A549 (cell line): ENCODE data around the gene EIF4A2. TPM values are rescaled to one million over a fixed set of nuclear protein-coding genes. Genes with fewer than 3 reads are reported as not detected.
A peak's percentile ranks its signal among the peaks of the same experiment; 100 is the strongest.

Source experiments
- ATAC-seq, 2 experiments: fragments of 200-7000 bp in 1 of 2; fragments of >200 bp in 1 of 2; cut with Nextera tagmentation in 1 of 2; cut with Tn5 transposase in 1 of 2; 3 replicates each; pipeline versions ENCODE4 v1.8.0 to v1.9.1; 2018 to 2020; ENCODE audit warnings: mild to moderate bottlenecking in 1 of 2, moderate library complexity in 1 of 2
- CTCF ChIA-PET: fragments of 300-600 bp; sonication (Branson Sonifier 250); formaldehyde crosslinking; extraction: SDS; loops from one replicate; lab custom pipeline; 2021; ENCODE audit warnings: antibody characterized with exemption, inconsistent platforms; lab: Yijun Ruan, JAX
- POLR2A ChIA-PET: fragments of 350-600 bp; formaldehyde crosslinking; extraction: SDS; loops from one replicate; lab custom pipeline; 2021; ENCODE audit warnings: antibody characterized with exemption, inconsistent platforms; lab: Yijun Ruan, JAX
- DNase-seq, 2 experiments: peaks; one replicate each; pipeline versions ENCODE4 v3.0.0 to v3.0.0-alpha.2; 2011 to 2016; ENCODE audit warnings: low read depth in 1 of 2, low spot score in 1 of 2
- FAIRE-seq: peaks from 2 replicates; lab custom pipeline; 2011; peaks lifted over from hg19 to GRCh38; lab: Jason Lieb, UNC
- H3K27ac ChIP-seq, 2 experiments: fragments of >200 bp; sonication (Bioruptor Twin); formaldehyde crosslinking; 3 replicates each; pipeline ENCODE4 v1.5.1; 2016 to 2017
- H3K4me1 ChIP-seq: fragments of >200 bp; sonication (Bioruptor Twin); formaldehyde crosslinking; 3 replicates; pipeline ENCODE4 v1.6.1; 2016
- H3K4me2 ChIP-seq: fragments of >200 bp; sonication (Bioruptor Twin); formaldehyde crosslinking; 3 replicates; pipeline ENCODE4 v1.6.1; 2016
- H3K4me3 ChIP-seq: fragments of >200 bp; sonication (Bioruptor Twin); formaldehyde crosslinking; 3 replicates; pipeline ENCODE4 v1.5.1; 2016
- H3K9me3 ChIP-seq: fragments of >200 bp; sonication (Bioruptor Twin); formaldehyde crosslinking; 3 replicates; pipeline ENCODE4 v1.6.1; 2016
- CHD2 ChIP-seq: fragments of 150-350 bp; IDR thresholded peaks from 2 replicates; pipeline ENCODE4 v1.6.1; 2014; ENCODE audit warnings: low read length; ENCODE audit not compliant: partially characterized antibody
- CHD4 ChIP-seq: fragments of 200-600 bp; sonication (generic); IDR thresholded peaks from 2 replicates; pipeline ENCODE4 v1.6.1; 2016; ENCODE audit warnings: antibody characterized with exemption, mild to moderate bottlenecking, borderline replicate concordance
- EP300 ChIP-seq, 2 experiments: fragments of >200 bp; sonication (Bioruptor Twin); formaldehyde crosslinking; IDR thresholded peaks; 2 replicates in 1 of 2; 3 replicates in 1 of 2; pipeline ENCODE4 v1.6.1; 2016 to 2017
- FOSB ChIP-seq: fragments of 250-450 bp; sonication (Bioruptor Pico); IDR thresholded peaks from 2 replicates; pipeline ENCODE4 v1.5.0; 2020; ENCODE audit warnings: mild to moderate bottlenecking, moderate library complexity
- FOXS1 ChIP-seq: fragments of 250-450 bp; sonication (Bioruptor Pico); IDR thresholded peaks from 2 replicates; pipeline ENCODE4 v1.5.0; 2020; ENCODE audit warnings: mild to moderate bottlenecking, moderate library complexity
- GATA3 ChIP-seq: IDR thresholded peaks from 2 replicates; pipeline ENCODE4 v1.6.1; 2012; ENCODE audit warnings: borderline replicate concordance
- HDAC2 ChIP-seq: fragments of 200-600 bp; sonication (generic); IDR thresholded peaks from 2 replicates; pipeline ENCODE4 v1.6.1; 2016
- HES2 ChIP-seq: fragments of >200 bp; sonication (Bioruptor Twin); formaldehyde crosslinking; IDR thresholded peaks from 2 replicates; pipeline ENCODE4 v1.6.1; 2016
- HEYL ChIP-seq: fragments of 250-450 bp; sonication (Bioruptor Pico); IDR thresholded peaks from 2 replicates; pipeline ENCODE4 v1.8.0; 2021; ENCODE audit warnings: mild to moderate bottlenecking, moderate library complexity
- HMGXB4 ChIP-seq: fragments of 250-450 bp; sonication (Bioruptor Pico); IDR thresholded peaks from 2 replicates; pipeline ENCODE4 v1.5.0; 2021; ENCODE audit warnings: mild to moderate bottlenecking, moderate library complexity, borderline replicate concordance
- JUNB ChIP-seq: fragments of >200 bp; sonication (Bioruptor Twin); formaldehyde crosslinking; IDR thresholded peaks from 2 replicates; pipeline ENCODE4 v1.6.1; 2016
- KDM1A ChIP-seq: fragments of 200-600 bp; sonication (generic); IDR thresholded peaks from 2 replicates; pipeline ENCODE4 v1.6.1; 2016; ENCODE audit warnings: low read depth, mild to moderate bottlenecking
- MYC ChIP-seq: IDR thresholded peaks from 2 replicates; pipeline ENCODE4 v1.6.1; 2012; ENCODE audit warnings: mild to moderate bottlenecking, inconsistent platforms, low read length, improper control_type of control experiment, borderline replicate concordance
- NFE2L2 ChIP-seq: fragments of 150-350 bp; conservative IDR thresholded peaks from 2 replicates; pipeline ENCODE4 v1.6.1; 2014; ENCODE audit warnings: low read length
- PBX3 ChIP-seq: IDR thresholded peaks from 2 replicates; pipeline ENCODE4 v1.6.1; 2012
- REST ChIP-seq: fragments of 200-600 bp; sonication (generic); IDR thresholded peaks from 2 replicates; pipeline ENCODE4 v1.6.1; 2016; ENCODE audit warnings: antibody characterized with exemption, mild to moderate bottlenecking, moderate library complexity
- SMC3 ChIP-seq: fragments of >200 bp; sonication (Bioruptor Twin); formaldehyde crosslinking; IDR thresholded peaks from 3 replicates; pipeline ENCODE4 v1.6.1; 2018; ENCODE audit warnings: inconsistent platforms
- SREBF2 ChIP-seq: fragments of 450-650 bp; IDR thresholded peaks from 2 replicates; pipeline ENCODE4 v1.6.1; 2014; ENCODE audit warnings: mild to moderate bottlenecking, moderate library complexity
- ZFP36 ChIP-seq: fragments of 450-650 bp; IDR thresholded peaks from 2 replicates; pipeline ENCODE4 v1.6.1; 2014; ENCODE audit warnings: borderline replicate concordance; ENCODE audit not compliant: partially characterized antibody
- ZNF302 ChIP-seq: fragments of 250-450 bp; sonication (Bioruptor Pico); IDR thresholded peaks from 2 replicates; pipeline ENCODE4 v1.9.0; 2021; ENCODE audit warnings: inconsistent platforms, mild to moderate bottlenecking, moderate library complexity
- WGBS: methylation state at CpG from one replicate; pipeline ENCODE4 v1.1.6; 2017; ENCODE audit errors: missing lambda C conversion rate; 5-methylcytosine and 5-hydroxymethylcytosine counted together
- polyA plus RNA-seq, 4 experiments: library from polyadenylated mRNA; depleted of rRNA in 3 of 4; stranded (reverse); fragments of >200 nt; fragmentation: RNase III in 1 of 4; extraction: RNeasy Plus Mini Kit Qiagen cat#74134 plus additional on column Dnase treatment in 1 of 4; gene quantifications; 2 replicates in 3 of 4; 3 replicates in 1 of 4; pipeline ENCODE4 v1.2.3, GENCODE V29; 2011 to 2017
- TF ChIP-seq, protein P1 (sequence below): IDR thresholded peaks from 2 replicates; pipeline ENCODE4 v1.6.1; 2012

The EIF4A2 gene
- polyA plus RNA-seq, 2 of the 4 experiments (the other 2 are of a cell fraction), result 172 to 493 TPM

DNA sequence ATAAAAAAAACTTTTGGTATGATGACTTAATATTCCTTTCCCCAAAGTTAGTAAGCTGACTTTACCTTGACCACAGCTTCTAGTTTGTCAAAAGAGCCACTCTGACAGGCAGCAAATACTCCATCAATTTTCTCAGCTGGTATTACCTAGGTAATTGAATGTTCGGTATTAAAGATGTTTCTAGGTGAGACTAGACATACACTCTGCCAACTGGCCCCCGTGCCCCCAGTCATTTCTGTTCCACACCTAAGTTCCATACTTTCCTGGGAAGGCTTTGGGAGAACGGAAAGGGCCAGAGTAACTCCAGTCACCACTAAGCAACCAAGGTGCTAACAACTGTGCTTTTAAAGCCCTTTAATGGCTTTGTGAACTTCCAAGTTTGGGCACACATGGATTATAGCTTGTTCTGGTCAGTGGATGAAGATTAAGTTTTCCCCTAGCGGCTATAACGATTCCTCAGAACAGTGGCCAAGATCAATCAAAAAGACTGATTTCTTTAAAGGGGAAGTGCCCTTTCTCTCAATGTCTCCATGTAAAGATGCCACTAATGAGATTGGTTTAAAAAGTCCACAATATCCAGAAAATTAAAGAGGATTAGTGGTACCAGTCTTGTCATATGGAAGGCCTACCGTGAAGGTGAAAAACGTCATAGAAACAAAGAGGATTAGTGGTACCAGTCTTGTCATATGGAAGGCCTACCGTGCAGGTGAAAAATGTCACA, 7.0 kb downstream of the EIF4A2 start (continued):
- TF ChIP-seq FOXS1 (CRISPR knock-in tag), result no peak
- no peak for TF ChIP-seq HDAC2
- TF ChIP-seq PBX3, result peak; percentile 64; the same call in 1 of the 2 replicates
- TF ChIP-seq, protein P1, sequence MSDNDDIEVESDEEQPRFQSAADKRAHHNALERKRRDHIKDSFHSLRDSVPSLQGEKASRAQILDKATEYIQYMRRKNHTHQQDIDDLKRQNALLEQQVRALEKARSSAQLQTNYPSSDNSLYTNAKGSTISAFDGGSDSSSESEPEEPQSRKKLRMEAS, result 0 out of 2 replicates have a peak, but pooled peaks have one; percentile 20
- no peak for TF ChIP-seq CHD2
- no peak for TF ChIP-seq SMC3
- no peak for TF ChIP-seq ZNF302 (CRISPR knock-in tag)
- peak; percentile 8; the same call in 1 of the 2 replicates for TF ChIP-seq GATA3
- TF ChIP-seq REST, result no peak
- TF ChIP-seq ZFP36, result no peak
- peak; percentile 93 for TF ChIP-seq FOSB
- TF ChIP-seq JUNB, result no peak
- peak; percentile 11; the same call in 1 of the 2 replicates for TF ChIP-seq HMGXB4 (CRISPR knock-in tag)
- no peak for TF ChIP-seq CHD4
- TF ChIP-seq EP300 (IDR thresholded peaks at IDR 0.05), result no peak
- TF ChIP-seq SREBF2, result no peak
- TF ChIP-seq MYC, result no peak
- no peak for TF ChIP-seq HES2
- TF ChIP-seq HEYL (CRISPR knock-in tag), result no peak
- no peak for TF ChIP-seq NFE2L2
- TF ChIP-seq KDM1A, result no peak

DNA sequence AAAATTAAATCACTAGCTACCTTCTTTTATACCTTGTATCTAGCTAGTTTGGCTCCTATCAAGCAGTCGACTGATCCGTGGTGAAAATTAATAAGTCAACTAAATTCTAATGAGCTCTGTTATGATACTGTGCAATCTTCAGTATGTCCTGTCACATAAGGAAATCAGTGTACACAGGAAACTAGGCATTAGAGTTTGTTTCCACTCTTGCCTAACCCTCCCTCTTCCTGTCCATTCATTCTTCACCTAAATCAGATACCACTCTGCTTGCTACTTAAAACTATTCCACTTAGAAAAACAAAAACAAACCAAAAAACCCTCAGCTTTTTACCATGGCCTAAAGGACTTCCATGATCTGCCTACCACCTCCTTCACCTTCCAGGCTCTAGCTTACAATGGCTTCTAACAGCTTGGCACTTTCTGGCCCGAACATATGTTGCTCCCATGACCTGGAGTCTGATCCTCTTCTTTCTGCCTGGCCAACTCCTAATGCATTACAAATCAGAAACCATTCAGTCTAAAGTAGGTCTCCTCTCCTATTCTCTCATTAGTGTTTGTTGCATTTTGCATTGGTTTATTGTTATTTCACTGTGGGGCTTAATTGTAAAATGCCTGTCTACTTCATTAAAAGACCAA, 15.0 kb downstream of the EIF4A2 start:
- ChIA-PET CTCF (interaction anchor here (0.6 to 1.9 kb wide), 5 partner anchors 23 to 226 kb away, joined by 3 to 9 read pairs (median 3); no protein-coding TSS in a partner anchor), POLR2A (no interaction called here)
- no peak for FAIRE-seq
- no peak overlapping the region for H3K4me2 ChIP-seq
- DNase-seq, result no peak
- no peak overlapping the region for H3K4me3 ChIP-seq
- no peaks in the 10 kb centered on the region for H3K4me1 ChIP-seq
- H3K9me3 ChIP-seq, result no peaks in the 10 kb centered on the region
- WGBS, result 97% methylated on average over 3 of the region's 3 CpGs
- no peak overlapping the region for H3K27ac ChIP-seq
- no peak for ATAC-seq
- TF ChIP-seq HEYL (CRISPR knock-in tag), result no peak
